Tibial artery (tissue), 4 donors: Measurements from ENCODE around the gene RAB3C.

Experiments used
- DNase-seq, 2 donors: peaks; one replicate each; pipeline ENCODE4 v3.0.0-alpha.2; 2019
- H3K27ac ChIP-seq, 2 donors: fragments of 200-600 bp; sonication (generic) in 1 of 2; 1 replicate in 1 of 2; 2 replicates in 1 of 2; pipeline ENCODE4 v1.5.1; 2018 to 2019; ENCODE audit warnings: mild to moderate bottlenecking in 1 of 2
- H3K27me3 ChIP-seq, 2 donors: fragments of 200-600 bp; sonication (generic) in 1 of 2; one replicate each; pipeline versions ENCODE4 v1.5.1 to v1.6.0; 2016 to 2019
- H3K36me3 ChIP-seq, 3 donors: fragments of 200-600 bp; sonication (generic) in 2 of 3; one replicate each; pipeline ENCODE4 v1.5.1; 2016 to 2019; ENCODE audit warnings: mild to moderate bottlenecking in 2 of 3
- H3K4me1 ChIP-seq, 4 donors: fragments of 200-600 bp; sonication (generic) in 2 of 4; 1 replicate in 3 of 4; 2 replicates in 1 of 4; pipeline ENCODE4 v1.5.1; 2016 to 2019
- H3K4me3 ChIP-seq, 2 donors: fragments of 200-600 bp; sonication (generic) in 1 of 2; 1 replicate in 1 of 2; 2 replicates in 1 of 2; pipeline ENCODE4 v1.5.1; 2018 to 2019; ENCODE audit warnings: mild to moderate bottlenecking in 2 of 2
- H3K9me3 ChIP-seq, 3 donors: fragments of 200-600 bp; sonication (generic) in 1 of 3; one replicate each; pipeline ENCODE4 v1.5.1; 2016 to 2019
- intact Hi-C: fragments of 100-400 bp; cut with DNase I; formaldehyde crosslinking; loops from one replicate; pipeline ENCODE4 v1.15.0; 2023; ENCODE audit warnings: low total_unique reads
- TF ChIP-seq, protein P1 (sequence below), 2 experiments: fragments of 200-600 bp in 1 of 2; fragments of 450-650 bp in 1 of 2; IDR thresholded peaks; one replicate each; pipeline ENCODE4 v1.5.1; 2017 to 2019; ENCODE audit warnings: antibody characterized with exemption in 2 of 2, mild to moderate bottlenecking in 1 of 2, moderate library complexity in 1 of 2

RAB3C gene

DNA sequence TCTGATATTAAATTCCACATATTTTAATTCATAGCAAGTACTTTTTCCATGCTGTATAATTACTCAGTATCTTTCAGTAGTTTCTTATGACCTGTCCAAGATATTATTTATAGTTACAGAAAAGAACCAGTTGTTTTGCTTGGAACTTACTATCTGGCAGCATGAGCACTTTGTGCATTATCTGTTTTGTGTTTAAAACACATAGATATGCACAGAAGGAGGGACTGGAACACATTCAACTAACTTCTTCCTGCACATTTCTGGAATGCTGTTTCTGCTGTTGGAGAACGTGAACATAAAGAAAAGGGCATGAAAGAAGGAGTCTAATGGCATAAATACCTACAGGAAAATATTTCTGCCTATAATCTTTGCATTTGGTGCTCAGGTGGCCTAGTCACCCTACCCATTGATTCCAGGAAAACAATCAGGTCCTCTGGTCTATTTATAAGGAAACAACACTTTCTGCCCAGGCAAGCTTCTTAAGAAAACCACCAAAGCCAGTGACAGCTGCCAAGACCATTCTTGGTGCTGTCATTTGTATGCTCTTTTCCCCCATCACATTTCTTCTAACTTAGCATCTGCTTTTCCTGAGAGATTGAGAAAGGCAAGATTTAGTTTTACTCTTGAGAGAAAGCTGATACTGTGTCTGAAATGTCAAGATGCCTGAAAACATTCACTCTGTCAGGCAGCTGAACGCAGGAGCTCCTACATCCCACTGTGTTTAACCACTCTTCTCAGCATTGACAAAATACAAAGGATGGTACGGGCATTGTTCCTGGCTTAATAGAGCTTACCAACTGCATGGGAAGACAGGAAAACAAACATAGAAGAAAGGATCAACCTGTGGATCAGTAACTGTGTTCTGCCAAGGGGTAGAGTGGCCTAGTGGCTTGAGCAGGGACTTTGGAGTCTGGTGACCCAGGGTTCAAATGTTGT is 40.3 kb downstream of the RAB3C start:
- no peak overlapping the region for H3K27ac ChIP-seq
- H3K9me3 ChIP-seq: no peaks in the 10 kb centered on the region
- DNase-seq: no peak
- TF ChIP-seq, protein P1, sequence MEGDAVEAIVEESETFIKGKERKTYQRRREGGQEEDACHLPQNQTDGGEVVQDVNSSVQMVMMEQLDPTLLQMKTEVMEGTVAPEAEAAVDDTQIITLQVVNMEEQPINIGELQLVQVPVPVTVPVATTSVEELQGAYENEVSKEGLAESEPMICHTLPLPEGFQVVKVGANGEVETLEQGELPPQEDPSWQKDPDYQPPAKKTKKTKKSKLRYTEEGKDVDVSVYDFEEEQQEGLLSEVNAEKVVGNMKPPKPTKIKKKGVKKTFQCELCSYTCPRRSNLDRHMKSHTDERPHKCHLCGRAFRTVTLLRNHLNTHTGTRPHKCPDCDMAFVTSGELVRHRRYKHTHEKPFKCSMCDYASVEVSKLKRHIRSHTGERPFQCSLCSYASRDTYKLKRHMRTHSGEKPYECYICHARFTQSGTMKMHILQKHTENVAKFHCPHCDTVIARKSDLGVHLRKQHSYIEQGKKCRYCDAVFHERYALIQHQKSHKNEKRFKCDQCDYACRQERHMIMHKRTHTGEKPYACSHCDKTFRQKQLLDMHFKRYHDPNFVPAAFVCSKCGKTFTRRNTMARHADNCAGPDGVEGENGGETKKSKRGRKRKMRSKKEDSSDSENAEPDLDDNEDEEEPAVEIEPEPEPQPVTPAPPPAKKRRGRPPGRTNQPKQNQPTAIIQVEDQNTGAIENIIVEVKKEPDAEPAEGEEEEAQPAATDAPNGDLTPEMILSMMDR (IDR thresholded peaks at IDR 0.05): no peak
- no peak overlapping the region for H3K4me3 ChIP-seq
- no peaks in the 10 kb centered on the region for H3K4me1 ChIP-seq
- H3K27me3 ChIP-seq: no peaks in the 10 kb centered on the region
- intact Hi-C loops: no loop called here
- no peaks in the 10 kb centered on the region for H3K36me3 ChIP-seq

DNA sequence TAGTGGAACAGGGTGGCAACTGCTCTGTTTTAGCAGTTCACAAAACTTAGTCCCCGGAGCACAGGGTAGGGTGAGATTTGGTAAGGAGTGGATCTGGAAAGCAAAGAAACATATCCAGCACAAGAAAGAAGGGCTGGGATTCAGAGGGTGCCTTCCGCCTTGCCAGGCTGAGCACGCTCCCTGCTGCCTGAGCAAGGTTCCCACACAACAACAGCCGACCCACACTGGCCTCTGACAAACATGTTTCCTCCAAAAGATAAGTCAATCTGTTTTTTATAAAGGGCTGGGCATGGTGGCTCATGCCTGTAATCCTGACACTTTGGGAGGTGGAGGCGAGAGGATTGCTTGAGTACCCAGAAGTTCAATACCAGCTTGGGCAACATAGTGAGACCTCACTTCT is 45.8 kb downstream of the RAB3C start:
- no peak overlapping the region for H3K27ac ChIP-seq
- intact Hi-C loops: no loop called here
- TF ChIP-seq, protein P1 (IDR thresholded peaks at IDR 0.05): no peak

DNA sequence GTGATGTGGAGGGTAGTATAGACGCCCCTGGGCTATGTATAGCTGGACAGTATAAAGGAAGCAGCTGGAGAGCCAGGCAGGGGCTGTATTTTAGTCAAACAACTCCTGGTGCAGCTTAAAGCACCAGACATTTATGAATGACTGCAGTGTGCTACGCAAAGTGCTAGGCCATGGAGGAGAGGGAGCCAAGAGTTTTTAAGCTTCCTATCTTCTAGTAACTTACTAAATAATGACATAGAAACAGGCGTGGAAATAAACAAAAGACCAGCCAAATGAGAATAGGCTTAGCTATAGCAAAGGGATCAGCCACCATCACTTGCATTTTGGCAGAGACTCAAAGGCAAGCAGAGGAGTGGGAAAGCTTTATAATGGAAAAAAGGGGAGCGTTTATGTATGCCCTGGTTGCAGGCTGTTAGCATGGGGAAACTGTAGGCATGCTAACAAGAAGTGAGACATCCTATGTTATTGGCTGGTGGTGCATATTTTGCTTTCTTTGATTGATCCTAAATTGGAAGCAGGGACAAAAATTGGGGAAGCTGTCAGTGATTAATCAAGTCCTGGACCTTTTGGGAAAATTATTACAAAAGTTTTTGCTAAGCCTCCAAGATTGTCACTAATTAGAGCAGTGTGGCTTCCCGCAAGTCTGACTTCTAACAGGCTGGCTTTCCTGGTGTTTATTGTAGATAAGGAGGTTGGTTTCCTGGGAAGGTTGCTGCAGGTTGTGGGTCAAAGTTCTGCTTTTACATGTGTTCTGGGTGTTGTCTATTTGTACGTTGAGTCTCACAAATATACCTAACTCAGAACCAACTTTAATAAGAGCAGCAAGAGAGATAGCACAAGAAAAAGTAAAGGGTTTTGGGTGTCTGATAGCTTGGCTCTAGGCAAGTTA is 46.6 kb downstream of the RAB3C start:
- Histone ChIP-seq H3K27me3 (no peaks in the 10 kb centered on the region), H3K27ac (no peak overlapping the region), H3K36me3 (no peaks in the 10 kb centered on the region), H3K4me1 (no peaks in the 10 kb centered on the region), H3K9me3 (no peaks in the 10 kb centered on the region), H3K4me3 (no peak overlapping the region)
- DNase-seq: no peak
- intact Hi-C loops: no loop called here
- TF ChIP-seq, protein P1 (IDR thresholded peaks at IDR 0.05): no peak

More for the DNA sequence above, 45.8 kb downstream of the RAB3C start:
- Histone ChIP-seq H3K36me3 (no peaks in the 10 kb centered on the region), H3K27me3 (no peaks in the 10 kb centered on the region), H3K4me3 (no peak overlapping the region), H3K4me1 (no peaks in the 10 kb centered on the region), H3K9me3 (no peaks in the 10 kb centered on the region)
- no peak for DNase-seq

DNA sequence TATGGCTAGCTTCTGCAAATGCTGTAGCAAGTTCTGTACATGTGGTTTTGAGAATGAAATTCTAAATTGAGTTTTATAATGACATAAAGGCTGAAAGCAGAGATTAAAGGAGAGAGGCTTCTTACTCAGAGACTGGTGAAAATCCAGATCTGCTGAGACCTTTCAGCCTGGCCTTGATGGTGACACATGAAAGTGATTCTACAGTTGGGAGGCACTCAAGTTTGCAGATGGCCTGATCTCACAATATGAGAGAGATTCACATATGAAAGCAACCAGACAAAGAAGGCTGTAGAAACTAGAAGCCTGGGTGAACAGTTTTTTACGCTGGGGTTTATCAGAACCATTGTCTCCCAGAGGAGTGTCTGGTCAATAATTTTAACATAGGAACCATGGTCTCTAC is 49.0 kb downstream of the RAB3C start:
- Histone ChIP-seq H3K4me1 (no peaks in the 10 kb centered on the region), H3K36me3 (no peaks in the 10 kb centered on the region), H3K27ac (no peak overlapping the region), H3K27me3 (no peaks in the 10 kb centered on the region), H3K9me3 (no peaks in the 10 kb centered on the region), H3K4me3 (no peak overlapping the region)
- intact Hi-C loops: no loop called here
- no peak for DNase-seq
- TF ChIP-seq, protein P1 (IDR thresholded peaks at IDR 0.05): no peak

DNA sequence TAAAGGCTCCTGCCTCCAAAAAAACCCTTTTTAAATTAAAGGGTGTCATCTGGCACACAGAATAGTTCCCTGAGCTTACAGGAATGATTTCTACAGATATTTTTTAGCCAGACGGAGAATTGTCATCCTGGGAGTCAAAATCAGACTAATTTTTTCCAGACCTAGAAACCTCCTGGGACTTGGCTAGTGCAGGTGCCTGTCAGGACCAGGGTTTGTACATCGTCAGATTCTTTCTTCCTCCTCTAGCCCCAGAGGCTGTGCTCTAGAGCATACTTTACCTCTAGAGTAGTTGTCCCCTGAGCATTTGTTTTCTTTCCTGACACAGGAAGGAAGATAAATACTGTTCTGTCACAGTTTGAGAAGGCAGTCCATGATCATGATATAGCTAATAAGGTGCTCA is 52.5 kb downstream of the RAB3C start:
- no peak for DNase-seq
- Histone ChIP-seq H3K27me3 (no peaks in the 10 kb centered on the region), H3K27ac (no peak overlapping the region), H3K4me3 (no peak overlapping the region), H3K4me1 (no peaks in the 10 kb centered on the region), H3K36me3 (no peaks in the 10 kb centered on the region), H3K9me3 (no peaks in the 10 kb centered on the region)
- intact Hi-C loops: no loop called here
- TF ChIP-seq, protein P1 (IDR thresholded peaks at IDR 0.05): no peak
